ENCODE measurements around the gene TRNT1.

The TRNT1 gene

DNA sequence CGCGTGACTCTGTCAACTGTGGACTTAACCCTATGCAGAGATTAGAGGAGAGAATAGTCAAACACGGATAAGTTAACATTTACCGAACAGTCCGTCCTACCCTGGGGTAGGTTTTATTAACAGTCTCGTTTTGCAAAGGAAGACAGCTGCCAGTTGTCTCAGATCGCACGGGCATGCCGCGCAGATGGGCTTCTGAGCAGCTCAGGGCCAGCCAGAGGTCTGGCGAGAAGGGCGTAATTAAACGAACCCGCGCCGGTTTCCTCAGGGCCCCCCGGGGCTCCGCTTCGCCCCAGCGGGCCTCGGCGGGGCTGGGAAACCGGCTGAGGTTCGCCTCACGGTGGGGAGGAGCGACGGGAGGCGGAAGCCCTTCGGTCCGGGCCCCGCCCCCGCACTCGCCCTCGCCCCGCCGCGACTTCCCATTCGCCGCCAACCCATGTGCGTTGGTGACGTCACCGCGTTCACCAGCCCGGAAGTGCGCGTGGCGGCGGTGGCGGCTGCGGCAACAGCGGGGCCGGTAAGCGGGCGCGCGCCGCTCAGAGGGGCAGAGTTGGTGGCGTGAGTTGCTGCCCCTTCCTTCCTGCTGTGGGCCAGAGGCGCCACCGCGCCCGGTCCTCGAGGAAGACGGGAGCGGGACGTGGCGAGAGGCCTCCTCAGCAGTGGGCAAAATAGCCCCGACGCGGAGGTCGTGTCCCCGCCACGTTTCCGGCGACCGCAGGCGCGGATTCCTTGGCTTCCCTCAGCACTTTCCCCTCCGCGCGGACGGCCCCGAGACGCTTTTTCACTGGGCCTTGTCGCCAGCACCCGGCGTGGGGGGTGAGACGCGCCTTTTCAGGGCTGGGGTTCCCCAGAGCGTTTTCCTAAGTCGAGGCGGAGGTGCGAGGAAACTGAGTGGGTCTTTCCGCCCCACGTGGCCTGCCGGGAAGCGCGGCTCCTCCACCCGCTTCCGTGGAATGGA lies at the start of gene TRNT1:
TRNT1 (plus strand) TSS at position 464 of the 955 bp plus-strand sequence. CDS start 2,101 bp downstream, outside the sequence.
- peak; percentile 95 for DNase-seq

DNA sequence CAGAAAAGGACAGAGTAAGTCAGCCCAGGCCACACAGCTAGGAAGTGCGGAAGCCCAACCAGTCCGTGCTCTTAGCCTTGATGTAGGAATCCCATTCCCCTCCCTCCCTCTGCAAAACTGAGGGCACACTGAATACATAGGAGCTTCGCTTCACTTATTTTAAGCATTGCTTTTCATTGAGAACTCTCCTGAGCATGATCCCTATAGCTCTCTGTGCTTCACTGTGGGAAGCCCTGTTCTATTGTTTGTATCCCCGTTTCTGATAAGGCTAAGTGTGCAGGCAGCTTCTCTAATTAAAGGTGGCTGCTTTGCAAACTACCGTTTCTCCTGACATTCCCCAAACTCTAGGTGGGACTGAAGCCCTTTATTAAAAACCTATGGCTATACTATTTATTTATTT lies 46.4 kb upstream of the TRNT1 start:
- DNase-seq: no peak

DNA sequence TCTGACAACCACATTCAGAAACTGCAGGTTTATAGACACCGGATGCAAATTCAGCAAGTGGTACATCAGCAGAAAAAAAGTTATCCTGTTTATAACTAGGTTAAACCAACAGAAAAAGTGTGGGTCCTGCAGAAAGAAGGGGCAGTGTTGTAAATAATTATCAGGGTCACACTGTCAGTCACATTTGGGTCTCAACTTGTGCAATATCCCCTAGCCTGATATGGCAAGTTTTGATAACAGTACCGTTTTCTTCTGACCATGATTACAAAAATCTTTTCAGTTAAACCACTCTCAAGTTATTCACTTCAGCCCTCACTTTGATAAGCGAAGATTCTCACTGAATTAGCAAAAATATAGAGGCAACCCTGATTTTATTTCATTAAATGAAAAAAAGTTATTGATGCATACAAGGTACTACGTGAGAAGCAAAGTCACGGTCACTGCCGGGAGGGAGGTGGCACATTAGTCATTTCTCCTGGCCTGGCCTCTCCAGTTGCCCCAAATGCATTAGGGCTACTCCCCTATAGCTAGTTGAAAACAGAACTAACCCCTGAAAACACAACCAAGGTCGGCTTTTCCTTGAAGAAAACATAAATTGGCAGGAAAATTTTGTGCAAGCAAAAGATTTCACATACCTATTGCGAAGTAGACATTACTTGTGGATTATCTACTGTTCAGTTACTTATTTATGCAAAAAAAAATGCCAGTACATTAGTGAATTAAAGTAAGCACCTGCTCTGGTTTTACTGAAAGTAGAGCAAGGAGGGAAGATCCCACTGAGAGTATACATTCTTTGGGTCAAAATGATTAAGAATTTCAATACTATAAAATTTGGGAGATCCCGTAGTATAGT lies 45.1 kb upstream of the TRNT1 start:
- no peak for DNase-seq

DNA sequence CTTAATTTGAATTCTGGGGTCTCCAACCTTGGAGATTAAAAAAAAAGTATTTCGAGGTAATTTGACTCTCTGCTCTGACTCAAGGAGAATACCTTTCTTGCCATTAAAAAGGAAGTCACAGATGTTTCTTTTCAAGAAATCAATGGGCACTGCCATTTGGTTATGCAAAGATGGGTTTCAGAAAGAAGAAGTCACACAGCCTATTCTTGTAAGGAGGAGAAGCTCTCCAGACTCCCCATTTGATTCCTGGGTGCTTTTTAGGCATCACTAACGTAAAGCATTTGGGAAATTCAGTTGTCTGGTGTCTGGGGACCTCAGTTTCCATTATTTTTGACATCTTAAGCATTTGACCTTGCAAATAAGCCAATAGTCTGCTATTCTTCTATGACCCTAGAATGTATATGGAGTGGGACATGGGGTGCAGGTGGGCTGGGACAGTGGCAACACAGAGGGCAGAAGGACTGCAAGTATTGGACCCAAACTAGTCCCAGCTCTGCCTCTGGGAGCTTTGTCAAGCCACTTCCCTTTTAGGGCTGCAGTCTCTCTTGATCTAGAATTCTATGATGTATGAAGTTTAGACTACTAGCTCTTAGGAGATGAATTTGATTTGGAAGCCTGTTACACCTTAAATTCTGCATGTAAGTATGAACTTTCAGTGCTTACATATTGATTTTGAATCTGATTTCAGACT lies 44.4 kb upstream of the TRNT1 start:
- no peak for DNase-seq

DNA sequence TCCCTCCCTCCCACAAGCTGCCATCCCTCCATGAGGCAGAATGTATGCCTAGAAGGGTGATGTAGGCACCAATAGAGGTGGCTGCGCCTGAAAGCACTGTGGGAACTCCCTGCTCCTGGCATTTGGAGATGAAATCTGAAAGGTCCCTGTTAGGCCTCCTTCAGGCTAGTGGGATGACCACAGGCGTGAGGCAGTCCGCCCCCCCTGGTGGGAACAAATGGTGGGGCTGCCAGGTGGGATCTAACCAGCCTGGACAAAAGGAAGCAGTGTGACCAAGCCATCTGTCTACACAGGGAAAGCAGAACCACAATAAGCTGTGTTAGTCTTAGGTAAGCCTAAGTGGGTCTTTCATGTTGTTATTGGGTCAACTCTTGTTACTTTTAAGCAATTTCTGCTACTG lies 41.9 kb upstream of the TRNT1 start:
- DNase-seq: no peak

DNA sequence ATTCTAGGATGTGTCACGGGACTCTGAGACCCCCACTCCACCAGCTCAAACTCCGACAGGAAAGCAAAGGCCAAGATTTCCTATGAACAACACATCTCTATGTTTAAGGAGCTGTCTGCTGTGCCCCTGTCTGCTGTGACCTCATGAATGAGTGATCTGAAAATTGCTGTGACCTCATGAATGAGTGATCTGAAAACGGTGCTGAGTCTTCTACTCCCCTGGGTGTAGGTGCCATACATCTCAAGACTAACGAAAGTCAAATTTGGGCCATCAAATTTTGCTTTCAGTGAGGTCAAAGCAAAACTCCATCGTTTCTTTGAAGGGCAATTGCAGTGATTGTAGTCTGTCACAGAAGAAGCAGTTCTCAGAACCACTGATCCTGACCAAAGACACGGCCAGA lies 41.0 kb upstream of the TRNT1 start:
- DNase-seq: no peak

DNA sequence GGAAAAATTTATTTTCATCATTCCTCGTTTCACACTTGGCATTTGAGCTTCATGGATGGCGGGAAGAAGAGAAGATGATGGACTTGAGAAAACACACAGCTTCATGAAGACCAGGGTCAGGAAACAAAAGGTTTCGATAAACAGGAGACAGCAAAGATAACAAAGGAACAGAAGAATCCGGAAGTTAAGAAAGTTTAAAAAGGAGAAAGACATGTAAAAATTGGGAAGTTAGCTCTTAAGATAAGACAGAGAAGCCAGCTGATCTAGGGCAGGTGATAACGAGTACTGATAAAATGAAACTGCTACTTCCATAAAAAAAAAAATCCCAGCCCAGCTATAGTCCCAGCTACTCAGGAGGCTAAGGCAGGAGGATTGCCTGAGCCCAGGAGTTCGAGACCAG lies 40.5 kb upstream of the TRNT1 start:
- no peak for DNase-seq

DNA sequence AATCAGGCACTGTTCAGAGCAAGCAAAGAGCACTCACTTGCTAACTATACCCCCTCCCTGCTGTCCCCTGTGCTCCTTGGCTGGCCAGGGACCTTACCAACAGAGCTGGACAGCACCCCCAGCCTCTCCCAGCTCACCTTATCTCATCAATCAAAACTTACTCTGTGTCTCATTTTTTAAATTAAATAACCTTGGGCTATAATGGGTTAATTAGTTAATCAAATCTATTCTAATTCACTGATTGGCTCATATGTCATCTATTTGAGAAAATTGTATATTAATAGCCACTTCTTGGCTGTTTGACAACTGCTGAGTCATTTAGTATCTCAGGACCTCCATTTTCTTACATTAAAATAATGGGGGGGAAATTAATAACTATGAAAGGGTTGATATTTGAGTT lies 39.5 kb upstream of the TRNT1 start:
- no peak for DNase-seq

DNA sequence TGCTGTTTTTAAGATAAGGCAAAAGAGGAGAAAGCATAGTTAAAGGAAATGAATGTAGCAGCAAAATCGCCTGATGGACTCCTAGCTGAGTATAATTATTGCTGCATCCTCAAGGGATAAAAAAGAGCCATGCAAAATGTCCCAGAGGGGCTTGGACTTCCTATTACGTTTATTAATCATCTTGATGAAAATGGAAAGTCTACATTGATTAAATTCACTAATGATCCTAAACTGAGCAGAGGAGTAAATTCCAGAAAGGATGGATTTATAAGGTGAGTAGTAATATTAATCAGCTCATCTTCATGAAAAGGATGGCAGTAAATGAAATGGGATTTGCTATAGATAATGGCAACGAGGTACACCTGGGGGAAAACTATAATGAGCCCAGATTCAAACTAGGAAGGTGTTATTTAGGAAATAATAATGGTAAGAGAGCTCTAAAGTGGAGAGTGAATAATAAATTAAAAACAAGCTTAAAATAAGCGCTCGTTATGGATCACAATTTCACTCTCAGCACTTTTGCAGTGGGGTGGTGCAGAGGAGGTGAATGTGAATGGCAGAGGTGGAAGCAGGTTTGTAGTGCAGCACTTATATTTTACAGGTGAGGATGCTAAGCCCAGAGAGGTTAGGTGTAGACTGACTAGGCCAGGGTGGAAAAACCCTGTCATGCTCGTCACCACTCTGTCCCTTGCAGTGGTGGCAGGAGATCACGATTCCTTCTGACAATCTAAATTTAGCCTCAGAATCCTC lies 38.8 kb upstream of the TRNT1 start:
- no peak for DNase-seq

DNA sequence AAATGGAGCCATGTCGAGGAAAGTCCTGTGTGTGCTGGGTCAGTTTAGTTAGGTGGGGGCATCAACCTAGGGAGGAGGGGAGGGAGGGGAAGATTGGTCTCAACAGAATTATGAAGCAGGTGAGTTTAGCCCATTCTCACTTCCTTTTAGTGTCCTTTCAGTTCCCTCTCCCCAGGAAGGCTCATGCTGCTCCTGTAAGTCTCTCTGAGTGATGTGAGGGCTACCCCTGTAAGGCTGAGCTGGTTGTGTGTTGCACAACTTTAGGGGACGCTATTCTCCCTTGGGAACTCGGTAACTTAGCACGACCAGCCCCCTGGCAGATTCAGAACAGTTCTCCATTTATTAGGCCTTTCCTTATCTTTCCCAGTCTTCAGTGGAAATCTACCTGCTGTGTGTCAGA lies 37.7 kb upstream of the TRNT1 start:
- DNase-seq: no peak

DNA sequence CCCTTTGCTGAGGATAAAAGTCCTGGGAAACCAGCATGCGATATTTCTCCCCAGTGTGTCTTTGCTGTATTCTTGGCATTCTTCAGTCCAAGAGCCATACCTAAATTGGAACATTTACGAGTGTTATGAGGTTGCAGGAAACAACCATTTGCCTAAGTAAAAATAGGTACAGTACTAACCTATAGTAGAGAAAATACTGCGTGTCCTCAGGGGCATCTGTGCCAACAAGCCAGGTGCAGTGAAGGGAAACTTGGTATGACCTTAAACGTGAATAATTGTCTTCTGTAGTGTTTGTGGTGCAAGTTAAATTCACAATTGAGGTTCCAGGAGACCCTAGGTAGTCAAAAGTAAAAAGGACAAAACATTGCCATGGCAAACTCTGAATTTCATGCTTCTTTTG lies 28.8 kb upstream of the TRNT1 start:
- no peak for DNase-seq

DNA sequence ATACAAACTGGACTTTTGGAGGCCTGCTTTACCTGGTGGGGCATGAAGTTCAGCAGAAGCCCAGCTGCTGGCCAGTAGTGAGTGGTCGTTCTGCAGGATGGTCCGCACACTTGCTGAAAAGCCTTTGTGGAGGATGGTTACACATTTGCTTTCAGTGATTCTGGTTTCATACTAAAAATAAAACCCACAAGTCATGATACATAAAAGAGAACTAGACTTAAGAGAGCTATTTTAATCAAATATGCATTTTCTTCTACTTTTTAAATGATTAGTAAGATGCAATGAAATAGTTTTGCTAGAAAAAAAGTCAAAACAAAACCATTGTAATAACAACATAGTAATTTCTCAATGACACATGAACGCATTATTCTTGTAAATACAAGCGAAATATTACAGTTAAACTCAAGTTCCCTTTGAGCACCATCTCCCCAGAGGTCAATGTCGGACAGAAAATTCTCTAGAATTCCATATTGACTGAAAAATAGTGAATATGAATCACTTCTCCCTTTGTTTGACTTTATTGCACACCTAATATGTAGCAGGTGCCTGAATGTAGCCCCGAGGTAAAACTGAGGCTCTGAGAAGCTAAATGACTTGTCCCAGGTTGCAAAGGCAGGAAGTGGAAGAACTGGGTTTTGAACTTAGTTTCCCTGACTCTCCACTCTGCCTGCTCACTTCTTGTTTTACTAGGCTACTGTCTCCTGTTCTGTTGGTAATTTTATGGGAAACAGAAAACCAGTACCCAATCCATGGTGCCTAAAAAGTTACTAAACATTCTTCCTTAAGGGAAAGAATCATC lies 24.9 kb upstream of the TRNT1 start:
- DNase-seq: no peak

DNA sequence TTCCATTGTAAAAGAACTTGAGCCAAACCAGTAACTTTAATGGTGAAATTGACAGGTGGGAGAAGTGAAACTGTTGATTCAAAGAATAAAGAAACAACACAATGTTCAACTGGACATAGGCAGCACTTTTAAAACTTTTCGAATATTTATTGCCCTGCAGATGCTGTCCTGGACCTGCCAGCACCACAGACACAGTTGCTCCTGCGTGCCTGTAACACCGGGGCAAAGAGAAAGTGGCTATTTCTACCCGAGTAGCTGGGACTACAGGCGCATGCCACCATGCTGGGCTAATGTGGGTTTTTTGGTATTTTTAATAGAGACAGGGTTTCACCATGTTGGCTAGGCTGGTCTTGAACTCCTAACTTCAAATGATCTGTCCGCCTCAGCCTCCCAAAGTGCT lies 24.0 kb upstream of the TRNT1 start:
- DNase-seq: no peak

DNA sequence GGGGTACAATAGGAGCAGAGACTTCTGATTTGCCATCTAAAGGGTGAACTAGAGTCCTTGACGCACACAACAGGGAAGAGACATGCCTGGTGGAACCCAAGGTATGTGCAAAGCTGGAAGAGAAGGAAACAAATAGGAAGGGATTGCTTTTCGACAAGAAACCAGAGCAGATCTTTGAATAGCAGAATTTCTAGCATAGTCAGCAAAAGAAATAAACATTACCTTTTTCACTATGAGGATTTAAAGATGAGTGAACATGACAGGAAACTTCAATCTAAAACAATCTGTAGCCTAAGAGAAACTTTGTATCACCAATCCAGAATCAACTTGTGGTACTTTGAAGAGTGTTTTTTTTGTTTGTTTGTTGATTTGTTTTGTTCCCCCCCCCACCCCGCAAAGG lies 21.5 kb upstream of the TRNT1 start:
- no peak for DNase-seq

DNA sequence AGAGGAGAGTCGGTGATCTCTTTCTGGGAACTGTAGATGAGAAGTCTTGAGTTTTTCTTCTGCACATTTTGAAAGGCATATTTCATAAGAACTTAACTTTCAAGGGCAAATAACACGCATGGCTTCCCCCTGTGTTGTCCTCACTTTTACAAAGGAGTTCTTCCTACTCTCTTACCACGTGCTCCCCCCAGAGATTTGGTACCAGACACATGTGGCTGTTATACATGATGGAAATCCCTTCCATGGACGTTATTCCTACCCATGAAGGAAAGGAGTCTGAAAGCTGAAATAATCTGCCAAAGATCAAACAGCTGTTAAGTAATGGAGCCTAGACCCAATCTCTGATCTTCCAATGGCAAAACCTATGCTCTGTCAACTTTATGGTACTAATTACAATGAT lies 20.9 kb upstream of the TRNT1 start:
- no peak for DNase-seq

DNA sequence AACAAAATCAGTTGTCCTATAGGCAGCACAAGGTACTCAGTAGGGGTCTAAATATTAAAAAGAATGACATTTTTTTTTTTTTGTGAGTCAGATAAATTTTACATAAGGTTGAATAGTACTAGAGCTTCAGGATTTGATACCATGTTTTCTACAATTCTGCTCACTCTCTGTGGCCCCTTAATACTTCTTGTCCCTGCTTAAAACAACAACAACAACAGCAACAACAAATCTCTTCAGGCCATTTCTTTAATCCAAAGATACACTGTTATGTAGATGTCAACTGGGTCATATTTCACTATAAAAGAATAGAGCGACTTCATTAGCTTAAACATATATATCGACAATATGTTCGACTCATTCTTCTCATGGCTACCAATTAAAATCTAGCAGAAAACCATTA lies 19.6 kb upstream of the TRNT1 start:
- DNase-seq: no peak

DNA sequence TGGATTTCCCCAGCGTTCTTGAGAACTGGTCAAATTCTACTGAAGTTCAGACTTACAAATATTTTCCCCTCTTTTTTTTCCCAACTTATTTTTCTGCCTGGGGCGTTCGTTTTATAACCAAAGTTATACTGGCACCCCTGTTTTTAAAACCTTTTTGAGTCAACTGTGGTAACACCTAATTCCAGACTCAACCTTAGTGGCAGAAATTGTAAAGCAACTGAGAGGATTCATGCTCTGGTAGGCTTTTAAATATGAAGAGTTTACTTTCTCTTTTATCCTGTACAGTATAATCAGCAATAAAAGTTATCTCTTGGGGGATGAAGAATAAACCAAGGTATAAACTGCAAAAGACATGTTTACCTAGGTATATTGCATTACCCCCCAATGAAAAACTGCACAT lies 18.9 kb upstream of the TRNT1 start:
- DNase-seq: no peak

DNA sequence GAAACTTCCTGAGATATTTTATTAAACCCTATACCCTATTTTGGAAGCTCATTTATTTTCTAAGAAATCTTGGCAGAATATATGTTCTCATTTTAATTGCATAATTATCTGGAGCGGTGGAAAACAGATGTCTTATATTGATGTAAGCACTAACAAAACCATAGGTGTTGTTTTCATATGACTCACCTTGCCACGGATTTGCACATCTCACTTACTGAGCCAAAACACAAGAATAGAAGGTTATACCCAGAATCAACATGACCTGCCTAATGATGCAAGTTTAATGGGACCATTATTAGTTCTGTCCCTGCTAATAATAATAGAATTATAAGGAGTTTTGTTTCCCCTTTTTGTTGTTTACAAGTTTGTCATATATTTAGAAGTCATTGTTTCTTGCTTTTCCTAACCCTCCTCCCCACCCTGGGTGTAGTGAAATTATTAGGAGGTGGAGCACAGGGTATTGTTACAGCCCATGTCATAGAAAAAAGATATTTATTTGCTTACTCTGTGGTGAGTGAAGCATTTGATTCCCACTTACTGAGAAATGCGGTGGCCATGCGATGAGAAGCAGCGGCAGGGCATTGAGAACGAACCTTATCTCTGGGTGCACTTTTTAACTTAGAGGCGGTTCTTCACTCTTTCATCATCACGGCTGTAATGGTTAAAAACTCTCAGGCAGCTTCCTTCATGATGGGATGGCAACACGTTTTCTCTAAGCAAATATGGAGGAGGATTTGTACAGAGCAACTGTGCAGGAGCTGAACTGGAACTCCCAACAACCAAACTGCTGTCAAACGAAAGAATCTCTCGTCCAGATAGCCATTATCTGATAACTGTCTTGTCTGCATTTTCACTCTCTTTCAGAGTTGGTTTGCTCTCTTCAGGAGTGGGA lies 17.1 kb upstream of the TRNT1 start:
- DNase-seq: no peak

DNA sequence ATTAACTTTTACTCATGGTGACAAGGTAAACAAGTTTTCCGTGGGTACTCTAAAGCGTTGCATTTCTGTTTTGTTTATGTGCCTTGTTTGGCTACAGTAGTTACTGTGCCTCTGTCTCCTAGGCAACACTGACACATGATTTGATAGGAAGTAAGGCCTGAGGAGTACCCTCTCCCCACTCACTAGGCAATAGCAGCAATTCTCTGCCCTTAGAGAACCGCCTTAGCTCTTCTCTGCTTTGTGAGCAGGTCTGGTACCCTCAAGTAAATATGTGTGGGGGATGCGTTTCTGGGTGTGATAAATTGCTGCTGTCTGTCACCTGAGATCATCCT lies 16.5 kb upstream of the TRNT1 start, which contains the start of gene IL5RA:
IL5RA (minus strand) TSS at position 76 of the 332 bp plus-strand sequence. CDS start 5,390 bp downstream, outside the sequence.
- peak; percentile 55 for DNase-seq

DNA sequence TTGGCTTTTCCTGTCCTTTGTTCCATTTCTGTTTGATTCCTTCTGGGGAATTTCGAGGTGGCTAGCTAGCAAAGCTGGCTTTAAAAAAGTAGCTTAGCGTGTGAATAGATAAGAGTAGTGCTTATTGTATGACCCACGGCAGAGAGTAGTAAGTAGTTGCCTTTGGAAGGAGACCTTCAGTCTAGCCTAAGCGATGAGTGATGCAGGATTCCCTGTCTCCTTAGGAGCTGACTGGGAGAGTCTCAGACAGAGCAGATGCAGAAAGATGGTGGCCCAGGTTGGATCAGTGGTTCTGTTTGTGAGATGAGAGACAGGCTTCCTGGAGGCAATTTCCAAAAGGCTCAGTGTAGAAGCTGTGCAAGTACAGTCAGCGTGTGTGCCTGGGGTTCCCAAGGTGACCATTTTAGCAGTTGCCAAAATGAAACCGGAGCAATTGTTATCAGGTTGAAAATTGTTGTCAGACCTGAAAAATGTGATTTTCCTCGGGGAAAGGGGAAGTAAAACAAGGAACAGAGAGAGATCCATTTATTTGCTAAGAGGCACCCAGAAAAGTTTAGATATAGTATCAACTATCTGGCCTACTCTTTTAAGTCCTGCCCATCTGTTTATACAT lies 15.9 kb upstream of the TRNT1 start:
- no peak for DNase-seq

Data from NCI-H2029 (cell line).